HepG2 (cell line): ENCODE results near the gene DNAJC30. TPM values are rescaled to one million over a fixed set of nuclear protein-coding genes. Genes with fewer than 3 reads are reported as not detected.

Experiments used
- ATAC-seq: fragments of 200-7000 bp; cut with Tn5 transposase; 3 replicates; pipeline ENCODE4 v1.9.1; 2020; ENCODE audit warnings: mild to moderate bottlenecking, moderate library complexity
- BruUV-seq: library from RNA; stranded (reverse); fragments of 400-500 nt; replicated peaks from 2 replicates; lab custom pipeline; 2021; lab: Mats Ljungman, UMichigan
- CTCF ChIA-PET: fragments of 300-600 bp; formaldehyde crosslinking; extraction: SDS; loops from one replicate; lab custom pipeline; 2021; ENCODE audit warnings: low total read pairs, inconsistent platforms, low intra/inter-chr PET ratio; lab: Yijun Ruan, JAX
- POLR2A ChIA-PET: fragments of 350-600 bp; sonication (Branson Sonifier 250); formaldehyde crosslinking; loops from one replicate; lab custom pipeline; 2020; ENCODE audit warnings: antibody characterized with exemption, inconsistent platforms; lab: Yijun Ruan, JAX
- DNase-seq: peaks from one replicate; pipeline ENCODE4 v3.0.0-alpha.2; 2015; ENCODE audit warnings: low spot score
- FAIRE-seq: peaks from 3 replicates; lab custom pipeline; 2011; peaks lifted over from hg19 to GRCh38; lab: Jason Lieb, UNC
- H2AFZ ChIP-seq: one replicate; pipeline ENCODE4 v1.6.1; 2011; ENCODE audit warnings: low read length, inconsistent platforms
- H3K27ac ChIP-seq: fragments of 300-600 bp; 3 replicates; pipeline ENCODE4 v1.8.0; 2011; ENCODE audit warnings: mixed run types, mild to moderate bottlenecking, mixed read lengths, low read length, inconsistent platforms; ENCODE audit not compliant: insufficient read depth; ENCODE audit errors: extremely low read length
- H3K27me3 ChIP-seq, 2 experiments: fragments of 200-600 bp in 1 of 2; 2 replicates in 1 of 2; 3 replicates in 1 of 2; pipeline versions ENCODE4 v1.6.0 to v1.8.0; 2011; ENCODE audit warnings: low read length in 2 of 2, mild to moderate bottlenecking in 2 of 2, moderate library complexity in 2 of 2, inconsistent platforms in 1 of 2; ENCODE audit not compliant: insufficient read depth in 2 of 2, control insufficient read depth in 1 of 2
- H3K36me3 ChIP-seq, 2 experiments: fragments of 200-600 bp in 1 of 2; replicated peaks in 1 of 2; 2 replicates in 1 of 2; 3 replicates in 1 of 2; pipeline versions ENCODE4 v1.5.1 to v1.8.0; 2011; ENCODE audit warnings: low read length in 2 of 2, inconsistent platforms in 1 of 2; ENCODE audit not compliant: insufficient read depth in 2 of 2, control insufficient read depth in 1 of 2
- H3K4me1 ChIP-seq: 2 replicates; pipeline ENCODE4 v1.5.1; 2012; ENCODE audit warnings: low read length, inconsistent platforms; ENCODE audit not compliant: insufficient read depth
- H3K4me2 ChIP-seq: 2 replicates; pipeline ENCODE4 v1.6.0; 2011; ENCODE audit warnings: low read depth, low read length, inconsistent platforms
- H3K4me3 ChIP-seq, 3 experiments: fragments of 200-600 bp in 1 of 3; sonication (generic), shearing (Covaris generic) in 1 of 3; replicated peaks in 1 of 3; 2 replicates each; pipeline ENCODE4 v1.5.1; 2011 to 2016; ENCODE audit warnings: low read length in 3 of 3, inconsistent platforms in 2 of 3, low read depth in 2 of 3, mild to moderate bottlenecking in 2 of 3, control low read depth in 1 of 3, mixed read lengths in 1 of 3; ENCODE audit not compliant: insufficient read depth in 1 of 3
- H3K79me2 ChIP-seq: one replicate; pipeline ENCODE4 v1.6.1; 2011; ENCODE audit warnings: low read length, inconsistent platforms; ENCODE audit not compliant: insufficient read depth
- H3K9ac ChIP-seq: 2 replicates; pipeline ENCODE4 v1.6.0; 2011; ENCODE audit warnings: mild to moderate bottlenecking, low read depth, low read length, inconsistent platforms; ENCODE audit not compliant: insufficient read depth
- H3K9me3 ChIP-seq: 2 replicates; pipeline ENCODE4 v1.5.1; 2012; ENCODE audit warnings: mild to moderate bottlenecking, low read length
- H4K20me1 ChIP-seq: 2 replicates; pipeline ENCODE4 v1.6.0; 2011; ENCODE audit warnings: inconsistent platforms, mild to moderate bottlenecking, low read length, moderate library complexity; ENCODE audit not compliant: insufficient read depth
- ARHGAP35 ChIP-seq: sonication (generic); formaldehyde crosslinking; IDR thresholded peaks from 2 replicates; pipeline ENCODE4 v1.9.0; 2022; ENCODE audit warnings: mild to moderate bottlenecking, inconsistent platforms, moderate library complexity, missing genetic modification reagents, borderline replicate concordance
- E2F2 ChIP-seq: sonication (generic); formaldehyde crosslinking; IDR thresholded peaks from 2 replicates; pipeline ENCODE4 v1.4.0; 2020; ENCODE audit warnings: missing genetic modification reagents, borderline replicate concordance
- FOXK1 ChIP-seq: sonication (generic); formaldehyde crosslinking; IDR thresholded peaks from 2 replicates; pipeline ENCODE4 v1.4.0; 2020; ENCODE audit warnings: low read depth, missing genetic modification reagents, borderline replicate concordance
- GLI4 ChIP-seq: sonication (generic); formaldehyde crosslinking; IDR thresholded peaks from 2 replicates; pipeline ENCODE4 v1.5.1; 2020; ENCODE audit warnings: missing genetic modification reagents, mild to moderate bottlenecking, moderate library complexity, borderline replicate concordance
- NCOA1 ChIP-seq: sonication (generic); formaldehyde crosslinking; IDR thresholded peaks from 2 replicates; pipeline ENCODE4 v1.9.0; 2021; ENCODE audit warnings: missing genetic modification reagents
- PHF20 ChIP-seq: sonication (generic); formaldehyde crosslinking; IDR thresholded peaks from 2 replicates; pipeline ENCODE4 v1.5.0; 2020; ENCODE audit warnings: mild to moderate bottlenecking, missing genetic modification reagents
- TCF12 ChIP-seq, 2 experiments: fragments of 450-650 bp in 1 of 2; sonication (generic) in 1 of 2; formaldehyde crosslinking in 1 of 2; IDR thresholded peaks; 2 replicates each; pipeline versions ENCODE4 v1.6.1 to v1.8.0; 2017 to 2022; ENCODE audit warnings: antibody characterized with exemption in 1 of 2, mild to moderate bottlenecking in 1 of 2, missing genetic modification reagents in 1 of 2, moderate library complexity in 1 of 2
- THYN1 ChIP-seq: sonication (generic); formaldehyde crosslinking; IDR thresholded peaks from 2 replicates; pipeline ENCODE4 v1.8.1; 2023; ENCODE audit warnings: low read depth, mild to moderate bottlenecking, moderate library complexity, missing genetic modification reagents, borderline replicate concordance
- ZNF207 ChIP-seq: fragments of 450-650 bp; IDR thresholded peaks from 2 replicates; pipeline ENCODE4 v1.6.1; 2016; ENCODE audit warnings: antibody characterized with exemption, borderline replicate concordance
- ZNF432 ChIP-seq: sonication (generic); formaldehyde crosslinking; IDR thresholded peaks from 2 replicates; pipeline ENCODE4 v1.5.0; 2020; ENCODE audit warnings: missing genetic modification reagents, mild to moderate bottlenecking, borderline replicate concordance
- ZNF572 ChIP-seq: sonication (generic); formaldehyde crosslinking; IDR thresholded peaks from 2 replicates; pipeline ENCODE4 v1.5.1; 2020; ENCODE audit warnings: mild to moderate bottlenecking, missing genetic modification reagents
- ZNF646 ChIP-seq: sonication (generic); formaldehyde crosslinking; IDR thresholded peaks from 2 replicates; pipeline ENCODE4 v1.9.0; 2021; ENCODE audit warnings: mild to moderate bottlenecking, missing genetic modification reagents
- ZNF883 ChIP-seq: sonication (generic); formaldehyde crosslinking; IDR thresholded peaks from 2 replicates; pipeline ENCODE4 v1.5.1; 2020; ENCODE audit warnings: mild to moderate bottlenecking, missing genetic modification reagents; ENCODE audit errors: not compliant biosample characterization
- ZSCAN12 ChIP-seq: sonication (generic); formaldehyde crosslinking; IDR thresholded peaks from 2 replicates; pipeline ENCODE4 v1.9.0; 2021; ENCODE audit warnings: mild to moderate bottlenecking, missing genetic modification reagents
- WGBS: methylation state at CpG from one replicate; pipeline ENCODE4 v1.1.6; 2017; ENCODE audit warnings: low lambda C conversion rate; 5-methylcytosine and 5-hydroxymethylcytosine counted together
- in situ Hi-C: cut with HindIII; loops from 2 replicates; pipeline ENCODE4 v1.10.0; 2017; ENCODE audit warnings: low pct_unique_long_range_greater_than_20kb; ENCODE audit not compliant: extremely low pct_ligation_motif_present
- intact Hi-C: fragments of 100-400 bp; cut with micrococcal nuclease; formaldehyde crosslinking; loops from one replicate; pipeline ENCODE4 v1.10.0; 2022; ENCODE audit not compliant: unreplicated experiment
- polyA plus RNA-seq, 8 experiments: library from polyadenylated mRNA; depleted of rRNA in 3 of 8; stranded (reverse) in 7 of 8; unstranded in 1 of 8; fragments of >200 nt; fragmentation: Illumina TruSeq in 4 of 8; extraction: Trizol in 4 of 8; gene quantifications; 2 replicates each; pipeline versions ENCODE4 v1.2.1 to v1.2.3, GENCODE V29; 2011 to 2016; ENCODE audit warnings: low read depth in 4 of 8, missing spikeins in 1 of 8, mixed read lengths in 1 of 8; ENCODE audit not compliant: insufficient read depth in 1 of 8
- total RNA-seq, 5 experiments: library from RNA; depleted of rRNA; stranded (reverse); fragments of >200 nt; fragmentation: Illumina TruSeq; extraction: Trizol; gene quantifications; 2 replicates each; pipeline ENCODE4 v1.2.3, GENCODE V29; 2016; ENCODE audit warnings: low read depth in 1 of 5

The DNAJC30 gene
- total and polyA plus RNA-seq, 2 of the 13 experiments (the other 11 are each of a cell fraction or from before 2014, with no cell fraction given): 3.3 to 3.8 TPM

- no peak for DNase-seq
- CTCF ChIA-PET: no interaction called here
- POLR2A ChIA-PET: no interaction called here
- H3K79me2 ChIP-seq: no peaks in the 10 kb centered on the region
- no peaks in the 10 kb centered on the region for H3K4me1 ChIP-seq
- no peak overlapping the region for H2AFZ ChIP-seq
- ATAC-seq: no peak
- no peaks in the 10 kb centered on the region for H4K20me1 ChIP-seq
- H3K36me3 ChIP-seq: peaks cover 0 to 3% of the 10 kb centered on the region in 2 experiments; a peak in 1 of 5 replicates
- H3K4me3 ChIP-seq: no peak overlapping the region
- H3K27me3 ChIP-seq: no peaks in the 10 kb centered on the region
- no TSS peak for BruUV-seq
- 91% methylated on average over 9 of the region's 16 CpGs for WGBS
- no peak overlapping the region for H3K27ac ChIP-seq
- no peak overlapping the region for H3K4me2 ChIP-seq
- intact Hi-C loops (no loop called here), in situ Hi-C loops (no loop called here)
- H3K9me3 ChIP-seq: no peaks in the 10 kb centered on the region
- FAIRE-seq: no peak
- no peak overlapping the region for H3K9ac ChIP-seq
- TF ChIP-seq ZNF207: no peak
- TF ChIP-seq ZNF646 (CRISPR knock-in tag): no peak
- TF ChIP-seq PHF20 (CRISPR knock-in tag): no peak
- no peak for TF ChIP-seq FOXK1 (CRISPR knock-in tag)
- no peak for TF ChIP-seq NCOA1 (CRISPR knock-in tag)
- no peak for TF ChIP-seq ZSCAN12 (CRISPR knock-in tag)
- no peak for TF ChIP-seq ZNF883
- no peak for TF ChIP-seq THYN1 (CRISPR knock-in tag)
- TF ChIP-seq E2F2 (CRISPR knock-in tag): no peak
- TF ChIP-seq ARHGAP35 (CRISPR knock-in tag): no peak
- no peak for TF ChIP-seq TCF12 (IDR thresholded peaks at IDR 0.05)
- no peak for TF ChIP-seq TCF12 (CRISPR knock-in tag; IDR thresholded peaks at IDR 0.05)
- TF ChIP-seq ZNF572 (CRISPR knock-in tag): no peak
- no peak for TF ChIP-seq GLI4 (CRISPR knock-in tag)
- TF ChIP-seq ZNF432 (CRISPR knock-in tag): no peak
These were observed 25.8 kb upstream of the DNAJC30 start for GRCh38 chr7:73708961-73709549.
